Fibroblast of the aortic adventitia (primary cell): ENCODE results near the gene PPRC1. TPM values are rescaled to one million over a fixed set of nuclear protein-coding genes. Genes with fewer than 3 reads are reported as not detected.

Experiments used
- DNase-seq: peaks from one replicate; pipeline ENCODE4 v3.0.0-alpha.2; 2010; ENCODE audit warnings: low read depth
- H3K4me3 ChIP-seq: 2 replicates; pipeline ENCODE4 v1.5.1; 2011; ENCODE audit warnings: low read depth, mild to moderate bottlenecking, control low read depth, low read length, moderate library complexity
- total RNA-seq: library from RNA; depleted of rRNA; stranded (reverse); fragments of >200 nt; gene quantifications from 2 replicates; pipeline ENCODE4 v1.2.3, GENCODE V29; 2012; ENCODE audit warnings: low replicate concordance
- TF ChIP-seq, protein P1 (sequence below): IDR thresholded peaks from 2 replicates; pipeline ENCODE4 v1.5.1; 2011; ENCODE audit warnings: mild to moderate bottlenecking, low read length, control low read depth, inconsistent platforms; ENCODE audit not compliant: insufficient read depth

Gene PPRC1
- total RNA-seq, 1 donor, result 22.8 TPM

DNA sequence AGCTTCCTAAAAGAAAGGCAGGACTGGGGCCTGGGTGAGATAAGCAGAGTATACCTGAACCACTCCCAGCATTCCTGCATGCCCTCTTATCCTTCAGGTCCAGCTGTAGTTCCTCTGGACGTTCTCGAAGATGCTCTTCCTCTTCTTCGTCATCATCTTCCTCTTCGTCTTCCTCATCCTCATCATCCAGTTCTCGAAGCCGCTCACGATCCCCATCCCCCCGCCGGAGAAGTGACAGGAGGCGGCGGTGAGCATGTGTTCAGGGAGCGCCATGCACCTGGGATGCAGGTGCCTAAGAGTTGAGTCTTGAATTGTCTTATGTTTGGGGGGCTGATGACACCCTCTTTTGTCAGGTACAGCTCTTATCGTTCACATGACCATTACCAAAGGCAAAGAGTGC lies 15.4 kb downstream of the PPRC1 start:
- DNase-seq, result no peak
- TF ChIP-seq, protein P1, sequence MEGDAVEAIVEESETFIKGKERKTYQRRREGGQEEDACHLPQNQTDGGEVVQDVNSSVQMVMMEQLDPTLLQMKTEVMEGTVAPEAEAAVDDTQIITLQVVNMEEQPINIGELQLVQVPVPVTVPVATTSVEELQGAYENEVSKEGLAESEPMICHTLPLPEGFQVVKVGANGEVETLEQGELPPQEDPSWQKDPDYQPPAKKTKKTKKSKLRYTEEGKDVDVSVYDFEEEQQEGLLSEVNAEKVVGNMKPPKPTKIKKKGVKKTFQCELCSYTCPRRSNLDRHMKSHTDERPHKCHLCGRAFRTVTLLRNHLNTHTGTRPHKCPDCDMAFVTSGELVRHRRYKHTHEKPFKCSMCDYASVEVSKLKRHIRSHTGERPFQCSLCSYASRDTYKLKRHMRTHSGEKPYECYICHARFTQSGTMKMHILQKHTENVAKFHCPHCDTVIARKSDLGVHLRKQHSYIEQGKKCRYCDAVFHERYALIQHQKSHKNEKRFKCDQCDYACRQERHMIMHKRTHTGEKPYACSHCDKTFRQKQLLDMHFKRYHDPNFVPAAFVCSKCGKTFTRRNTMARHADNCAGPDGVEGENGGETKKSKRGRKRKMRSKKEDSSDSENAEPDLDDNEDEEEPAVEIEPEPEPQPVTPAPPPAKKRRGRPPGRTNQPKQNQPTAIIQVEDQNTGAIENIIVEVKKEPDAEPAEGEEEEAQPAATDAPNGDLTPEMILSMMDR, result no peak
- no peak overlapping the region for H3K4me3 ChIP-seq

DNA sequence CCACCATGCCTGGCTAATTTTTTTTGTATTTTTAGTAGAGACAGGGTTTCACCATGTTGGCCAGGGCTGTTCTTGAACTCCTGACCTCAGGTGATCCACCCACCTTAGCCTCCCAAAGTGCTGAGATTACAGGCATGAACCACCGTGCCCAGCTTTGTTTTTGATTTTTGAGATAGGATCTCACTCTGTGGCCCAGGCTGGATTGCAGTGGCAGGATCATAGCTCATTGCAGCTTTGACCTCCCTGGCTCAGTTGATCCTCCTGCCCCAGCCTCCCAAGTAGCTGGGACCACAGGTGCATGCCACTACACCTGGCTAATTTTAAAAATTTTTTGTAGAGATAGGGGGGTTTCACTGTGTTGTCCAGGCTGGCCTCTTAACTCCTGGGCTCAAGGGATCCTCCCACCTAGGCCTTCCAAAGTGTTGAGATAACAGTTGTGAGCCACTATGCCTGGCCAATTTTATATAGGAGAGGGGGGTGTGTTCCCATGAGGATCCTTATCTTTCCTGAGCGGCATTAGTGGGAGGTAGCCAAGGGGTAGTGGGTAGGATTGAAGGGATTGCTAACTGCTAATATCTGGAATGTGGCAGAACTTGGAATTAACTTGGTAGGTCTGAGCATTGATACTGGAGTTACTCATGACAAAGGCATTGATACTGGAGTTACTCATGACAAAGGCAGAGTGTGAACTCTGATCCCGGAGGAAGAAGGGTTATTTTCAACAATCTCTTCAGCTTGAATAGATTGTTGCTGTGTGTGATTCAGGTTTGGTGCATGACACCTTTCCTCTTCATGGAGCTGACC lies 18.3 kb downstream of the PPRC1 start:
- peak overlapping the region; percentile 66 for H3K4me3 ChIP-seq
- peak; percentile 90 for DNase-seq
- TF ChIP-seq, protein P1, result no peak

DNA sequence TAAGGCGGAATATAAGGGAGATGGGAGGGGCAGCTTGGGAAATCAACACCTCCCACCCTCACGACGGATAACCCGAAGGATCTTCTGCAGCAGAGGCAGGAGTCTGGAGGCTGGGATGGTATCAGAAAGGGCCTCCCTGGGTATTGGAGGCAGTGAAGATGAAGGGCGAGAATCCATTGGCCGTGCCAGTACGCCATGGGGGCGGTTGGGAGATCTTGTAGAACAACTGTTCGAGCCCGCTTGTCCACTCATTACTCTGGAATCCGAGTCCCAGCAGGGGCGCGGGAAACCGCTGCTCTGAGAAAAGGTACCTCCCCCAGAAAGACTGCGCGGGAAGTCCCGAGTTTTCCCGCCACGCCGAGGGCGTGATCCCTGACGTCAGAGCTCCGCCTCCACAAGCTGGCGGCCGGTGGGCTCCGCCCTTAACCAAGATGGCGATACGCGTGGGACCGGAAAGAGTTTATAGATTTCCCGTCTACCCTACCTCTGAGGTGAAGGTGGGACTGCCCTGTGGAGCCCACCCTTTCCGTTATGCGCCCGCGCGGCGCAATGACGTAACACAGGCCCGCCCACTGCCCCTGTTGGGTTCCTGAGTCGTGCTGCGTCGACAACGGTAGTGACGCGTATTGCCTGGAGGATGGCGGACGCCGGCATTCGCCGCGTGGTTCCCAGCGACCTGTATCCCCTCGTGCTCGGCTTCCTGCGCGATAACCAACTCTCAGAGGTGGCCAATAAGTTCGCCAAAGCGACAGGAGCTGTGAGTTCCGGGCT lies 19.1 kb downstream of the PPRC1 start, which contains the start of gene NOLC1:
Gene NOLC1 (plus strand): TSS at position 616 of the 771 bp plus-strand sequence. CDS start 22 bp downstream, at position 638.
- peak within 1 kb of the TSS; percentile 99 for H3K4me3 ChIP-seq
- TF ChIP-seq, protein P1, result no peak
- DNase-seq, result peak; percentile 99

- H3K4me3 ChIP-seq, result peak overlapping the region; percentile 99
- TF ChIP-seq, protein P1, result no peak
- no peak for DNase-seq
These were observed 19.7 kb downstream of the PPRC1 start for GRCh38 chr10:102152545-102152890.

DNA sequence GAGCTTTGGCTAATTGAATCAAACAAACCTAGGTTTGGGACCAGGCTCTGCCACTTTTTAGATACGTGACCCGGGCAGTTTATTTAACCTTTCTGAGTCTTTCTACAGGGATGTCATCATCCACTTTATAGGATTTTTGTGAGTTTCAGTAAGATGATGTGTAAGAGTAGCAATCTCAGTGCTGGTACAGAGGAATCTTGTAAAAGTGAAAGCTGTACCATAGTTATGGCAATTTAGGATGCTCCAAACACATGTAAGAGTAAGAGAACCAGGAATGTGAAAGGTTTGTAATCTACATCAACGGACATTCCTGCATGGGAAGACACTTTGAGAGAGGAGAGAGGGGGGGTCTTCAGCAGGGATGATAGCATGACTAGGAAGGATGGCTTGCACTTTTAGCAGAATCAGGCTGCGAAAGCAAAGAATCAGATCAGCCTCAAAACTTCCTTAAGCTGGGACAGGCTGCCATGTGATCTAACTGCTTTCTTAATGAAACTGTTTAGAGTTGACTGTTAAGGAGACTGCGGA lies 20.3 kb downstream of the PPRC1 start:
- DNase-seq, result peak; percentile 18
- TF ChIP-seq, protein P1, result no peak
- peak overlapping the region; percentile 99 for H3K4me3 ChIP-seq

- TF ChIP-seq, protein P1, result no peak
- no peak for DNase-seq
- no peak overlapping the region for H3K4me3 ChIP-seq
These were observed 21.8 kb downstream of the PPRC1 start for GRCh38 chr10:102154466-102155116.
